ENCODE results near the gene ELMO1.
"Not testable (repeated sequence)": the region's sequence is repeated elsewhere in the genome, so short reads cannot be mapped to it uniquely, and the experiment has no call there.

Gene ELMO1

GRCh38 chr7:37141742-37142141 is 306.9 kb downstream of the ELMO1 start:
- Histone ChIP-seq H3K4me3 (ENCODE audit: low read length in 2 of 2) (no peak overlapping the region), H3K9me3 (ENCODE audit: control insufficient read depth in 2 of 2, low read length in 2 of 2) (no peaks in the 10 kb centered on the region), H3K9ac (ENCODE audit: low read depth in 1 of 2, low read length in 2 of 2) (no peak overlapping the region), H3K27me3 (ENCODE audit: control insufficient read depth in 2 of 2, insufficient read depth in 2 of 2, low read length in 2 of 2) (no peaks in the 10 kb centered on the region), H3K27ac (ENCODE audit: low read depth in 2 of 2, low read length in 2 of 2) (no peak overlapping the region), H3K36me3 (ENCODE audit: control insufficient read depth in 2 of 2, insufficient read depth in 2 of 2, low read length in 2 of 2) (no peaks in the 10 kb centered on the region), H3K4me1 (ENCODE audit: control insufficient read depth in 2 of 2, insufficient read depth in 2 of 2, low read length in 2 of 2) (no peaks in the 10 kb centered on the region)

GRCh38 chr7:37133902-37134301 is 314.8 kb downstream of the ELMO1 start:
- not testable (repeated sequence) for H3K4me3 ChIP-seq (ENCODE audit: low read length in 2 of 2); H3K27me3 ChIP-seq (ENCODE audit: control insufficient read depth in 2 of 2, insufficient read depth in 2 of 2, low read length in 2 of 2); H3K9ac ChIP-seq (ENCODE audit: low read depth in 1 of 2, low read length in 2 of 2); H3K36me3 ChIP-seq (ENCODE audit: control insufficient read depth in 2 of 2, insufficient read depth in 2 of 2, low read length in 2 of 2); H3K9me3 ChIP-seq (ENCODE audit: control insufficient read depth in 2 of 2, low read length in 2 of 2); H3K27ac ChIP-seq (ENCODE audit: low read depth in 2 of 2, low read length in 2 of 2); H3K4me1 ChIP-seq (ENCODE audit: control insufficient read depth in 2 of 2, insufficient read depth in 2 of 2, low read length in 2 of 2)

GRCh38 chr7:37131855-37132254 is 316.8 kb downstream of the ELMO1 start:
- H3K4me3 ChIP-seq (ENCODE audit: low read length in 2 of 2): no peak overlapping the region
- H3K27ac ChIP-seq (ENCODE audit: low read depth in 2 of 2, low read length in 2 of 2): no peak overlapping the region
- no peaks in the 10 kb centered on the region for H3K4me1 ChIP-seq (ENCODE audit: control insufficient read depth in 2 of 2, insufficient read depth in 2 of 2, low read length in 2 of 2)
- no peak overlapping the region for H3K9ac ChIP-seq (ENCODE audit: low read depth in 1 of 2, low read length in 2 of 2)
- peaks cover 0 to 6% of the 10 kb centered on the region in 2 donors for H3K36me3 ChIP-seq (ENCODE audit: control insufficient read depth in 2 of 2, insufficient read depth in 2 of 2, low read length in 2 of 2)
- H3K9me3 ChIP-seq (ENCODE audit: control insufficient read depth in 2 of 2, low read length in 2 of 2): no peaks in the 10 kb centered on the region
- no peaks in the 10 kb centered on the region for H3K27me3 ChIP-seq (ENCODE audit: control insufficient read depth in 2 of 2, insufficient read depth in 2 of 2, low read length in 2 of 2)

- no peaks in the 10 kb centered on the region for H3K4me1 ChIP-seq (ENCODE audit: control insufficient read depth in 2 of 2, insufficient read depth in 2 of 2, low read length in 2 of 2)
- H3K36me3 ChIP-seq (ENCODE audit: control insufficient read depth in 2 of 2, insufficient read depth in 2 of 2, low read length in 2 of 2): peaks cover 0 to 6% of the 10 kb centered on the region in 2 donors
- no peaks in the 10 kb centered on the region for H3K9me3 ChIP-seq (ENCODE audit: control insufficient read depth in 2 of 2, low read length in 2 of 2)
- no peak overlapping the region for H3K27ac ChIP-seq (ENCODE audit: low read depth in 2 of 2, low read length in 2 of 2)
- no peak overlapping the region for H3K4me3 ChIP-seq (ENCODE audit: low read length in 2 of 2)
- no peaks in the 10 kb centered on the region for H3K27me3 ChIP-seq (ENCODE audit: control insufficient read depth in 2 of 2, insufficient read depth in 2 of 2, low read length in 2 of 2)
- H3K9ac ChIP-seq (ENCODE audit: low read depth in 1 of 2, low read length in 2 of 2): no peak overlapping the region
Observed at GRCh38 chr7:37129035-37129425, 319.6 kb downstream of the ELMO1 start.

GRCh38 chr7:37128327-37129034 is 320.2 kb downstream of the ELMO1 start:
- Histone ChIP-seq H3K4me1 (ENCODE audit: control insufficient read depth in 2 of 2, insufficient read depth in 2 of 2, low read length in 2 of 2) (no peaks in the 10 kb centered on the region), H3K27me3 (ENCODE audit: control insufficient read depth in 2 of 2, insufficient read depth in 2 of 2, low read length in 2 of 2) (no peaks in the 10 kb centered on the region), H3K36me3 (ENCODE audit: control insufficient read depth in 2 of 2, insufficient read depth in 2 of 2, low read length in 2 of 2) (peaks cover 0 to 6% of the 10 kb centered on the region in 2 donors), H3K4me3 (ENCODE audit: low read length in 2 of 2) (no peak overlapping the region), H3K9ac (ENCODE audit: low read depth in 1 of 2, low read length in 2 of 2) (no peak overlapping the region), H3K27ac (ENCODE audit: low read depth in 2 of 2, low read length in 2 of 2) (no peak overlapping the region), H3K9me3 (ENCODE audit: control insufficient read depth in 2 of 2, low read length in 2 of 2) (no peaks in the 10 kb centered on the region)

GRCh38 chr7:37119296-37119860 is 329.3 kb downstream of the ELMO1 start:
- Histone ChIP-seq H3K27ac (ENCODE audit: low read depth in 2 of 2, low read length in 2 of 2) (no peak overlapping the region), H3K9me3 (ENCODE audit: control insufficient read depth in 2 of 2, low read length in 2 of 2) (no peaks in the 10 kb centered on the region), H3K9ac (ENCODE audit: low read depth in 1 of 2, low read length in 2 of 2) (no peak overlapping the region), H3K4me1 (ENCODE audit: control insufficient read depth in 2 of 2, insufficient read depth in 2 of 2, low read length in 2 of 2) (no peaks in the 10 kb centered on the region), H3K4me3 (ENCODE audit: low read length in 2 of 2) (no peak overlapping the region), H3K27me3 (ENCODE audit: control insufficient read depth in 2 of 2, insufficient read depth in 2 of 2, low read length in 2 of 2) (no peaks in the 10 kb centered on the region), H3K36me3 (ENCODE audit: control insufficient read depth in 2 of 2, insufficient read depth in 2 of 2, low read length in 2 of 2) (no peaks in the 10 kb centered on the region)

GRCh38 chr7:37118004-37118403 is 330.7 kb downstream of the ELMO1 start:
- Histone ChIP-seq H3K27ac (ENCODE audit: low read depth in 2 of 2, low read length in 2 of 2) (no peak overlapping the region), H3K36me3 (ENCODE audit: control insufficient read depth in 2 of 2, insufficient read depth in 2 of 2, low read length in 2 of 2) (no peaks in the 10 kb centered on the region), H3K9ac (ENCODE audit: low read depth in 1 of 2, low read length in 2 of 2) (no peak overlapping the region)

GRCh38 chr7:37117292-37117691 is 331.4 kb downstream of the ELMO1 start:
- Histone ChIP-seq H3K9me3 (ENCODE audit: control insufficient read depth in 2 of 2, low read length in 2 of 2) (no peaks in the 10 kb centered on the region), H3K27me3 (ENCODE audit: control insufficient read depth in 2 of 2, insufficient read depth in 2 of 2, low read length in 2 of 2) (no peaks in the 10 kb centered on the region), H3K9ac (ENCODE audit: low read depth in 1 of 2, low read length in 2 of 2) (no peak overlapping the region), H3K4me1 (ENCODE audit: control insufficient read depth in 2 of 2, insufficient read depth in 2 of 2, low read length in 2 of 2) (no peaks in the 10 kb centered on the region), H3K4me3 (ENCODE audit: low read length in 2 of 2) (no peak overlapping the region), H3K36me3 (ENCODE audit: control insufficient read depth in 2 of 2, insufficient read depth in 2 of 2, low read length in 2 of 2) (no peaks in the 10 kb centered on the region), H3K27ac (ENCODE audit: low read depth in 2 of 2, low read length in 2 of 2) (no peak overlapping the region)

More at GRCh38 chr7:37118004-37118403, 330.7 kb downstream of the ELMO1 start:
- Histone ChIP-seq H3K4me1 (ENCODE audit: control insufficient read depth in 2 of 2, insufficient read depth in 2 of 2, low read length in 2 of 2) (no peaks in the 10 kb centered on the region), H3K4me3 (ENCODE audit: low read length in 2 of 2) (no peak overlapping the region), H3K9me3 (ENCODE audit: control insufficient read depth in 2 of 2, low read length in 2 of 2) (no peaks in the 10 kb centered on the region), H3K27me3 (ENCODE audit: control insufficient read depth in 2 of 2, insufficient read depth in 2 of 2, low read length in 2 of 2) (no peaks in the 10 kb centered on the region)

- H3K9me3 ChIP-seq (ENCODE audit: control insufficient read depth in 2 of 2, low read length in 2 of 2): no peaks in the 10 kb centered on the region
- H3K27ac ChIP-seq (ENCODE audit: low read depth in 2 of 2, low read length in 2 of 2): no peak overlapping the region
- no peaks in the 10 kb centered on the region for H3K27me3 ChIP-seq (ENCODE audit: control insufficient read depth in 2 of 2, insufficient read depth in 2 of 2, low read length in 2 of 2)
- H3K4me3 ChIP-seq (ENCODE audit: low read length in 2 of 2): no peak overlapping the region
- H3K4me1 ChIP-seq (ENCODE audit: control insufficient read depth in 2 of 2, insufficient read depth in 2 of 2, low read length in 2 of 2): no peaks in the 10 kb centered on the region
- no peaks in the 10 kb centered on the region for H3K36me3 ChIP-seq (ENCODE audit: control insufficient read depth in 2 of 2, insufficient read depth in 2 of 2, low read length in 2 of 2)
- H3K9ac ChIP-seq (ENCODE audit: low read depth in 1 of 2, low read length in 2 of 2): no peak overlapping the region
Observed at GRCh38 chr7:37116093-37116701, 332.5 kb downstream of the ELMO1 start.

- Histone ChIP-seq H3K27me3 (ENCODE audit: control insufficient read depth in 2 of 2, insufficient read depth in 2 of 2, low read length in 2 of 2) (no peaks in the 10 kb centered on the region), H3K9ac (ENCODE audit: low read depth in 1 of 2, low read length in 2 of 2) (no peak overlapping the region), H3K9me3 (ENCODE audit: control insufficient read depth in 2 of 2, low read length in 2 of 2) (no peaks in the 10 kb centered on the region), H3K4me1 (ENCODE audit: control insufficient read depth in 2 of 2, insufficient read depth in 2 of 2, low read length in 2 of 2) (no peaks in the 10 kb centered on the region), H3K27ac (ENCODE audit: low read depth in 2 of 2, low read length in 2 of 2) (no peak overlapping the region), H3K4me3 (ENCODE audit: low read length in 2 of 2) (no peak overlapping the region), H3K36me3 (ENCODE audit: control insufficient read depth in 2 of 2, insufficient read depth in 2 of 2, low read length in 2 of 2) (no peaks in the 10 kb centered on the region)
Observed at GRCh38 chr7:37113661-37114355, 334.9 kb downstream of the ELMO1 start.

Measured in mucosa of rectum (tissue), 2 donors.